Measurements from ENCODE around the gene PMVK. TPM values are rescaled to one million over a fixed set of nuclear protein-coding genes. Genes with fewer than 3 reads are reported as not detected.
A peak's percentile ranks its signal among the peaks of the same experiment; 100 is the strongest.

PMVK gene
- total RNA-seq, 3 donors from 2014 or later (not counting 1 experiment from before 2014, with no cell fraction given), result 9.0 to 12.1 (median 11.0) TPM

DNA sequence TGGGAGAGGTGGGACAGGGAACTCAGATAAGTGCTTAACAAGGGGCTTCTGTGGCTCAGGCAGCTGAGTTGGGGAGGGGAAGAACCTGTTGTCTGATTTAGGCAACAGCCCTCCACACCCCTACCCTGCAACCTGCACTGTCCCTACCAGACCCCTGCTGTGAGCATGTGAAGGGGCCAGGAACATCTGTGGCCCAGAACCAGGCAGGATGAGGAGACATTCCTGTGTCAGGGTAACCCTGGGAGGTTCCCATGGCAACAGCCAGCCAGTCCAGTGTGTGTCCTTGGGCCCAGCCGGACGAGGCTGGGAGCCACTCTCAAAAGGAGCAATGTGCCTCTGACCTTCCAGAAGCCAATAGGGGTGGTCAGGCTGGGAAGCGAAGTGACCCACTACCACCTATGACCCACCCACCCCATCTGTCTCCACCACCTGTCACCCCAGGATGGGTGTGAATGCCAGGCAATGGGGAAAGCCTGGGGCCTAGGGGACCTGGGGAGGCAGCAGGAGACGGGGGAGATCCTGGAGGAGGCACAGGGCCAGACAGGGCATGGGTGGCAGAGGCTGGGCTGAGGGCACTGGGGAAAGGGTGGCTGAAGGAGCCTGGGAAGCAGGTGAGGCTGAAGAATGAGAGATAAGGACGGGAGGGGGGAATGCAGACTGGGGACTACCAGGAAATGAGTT lies 5.0 kb upstream of the PMVK start:
- ATAC-seq (no peak), DNase-seq (peak in 1 of 2 donors; percentile 33)
- Mint-ChIP-seq H3K36me3 (no peaks in the 10 kb centered on the region), H3K4me1 (peaks cover 20 to 50% of the 10 kb centered on the region in 2 donors), H3K27ac (peak overlapping the region in 1 of 2 donors; percentile 22), H3K4me3 (no peak overlapping the region), H3K9me3 (no peaks in the 10 kb centered on the region), H3K27me3 (ENCODE audit: low read depth in 2 of 2) (no peaks in the 10 kb centered on the region)
- Histone ChIP-seq H3K4me3 (ENCODE audit: low read length) (no peak overlapping the region), H3K27ac (ENCODE audit: low read length) (peak overlapping the region; percentile 69), H3K27me3 (ENCODE audit: control insufficient read depth, insufficient read depth, low read length) (no peaks in the 10 kb centered on the region), H3K4me1 (ENCODE audit: control insufficient read depth, insufficient read depth, low read length) (peaks cover 60% of the 10 kb centered on the region), H3K9me3 (ENCODE audit: control insufficient read depth, insufficient read depth, low read length) (no peaks in the 10 kb centered on the region), H3K36me3 (ENCODE audit: control insufficient read depth, insufficient read depth, low read length) (peaks cover 20% of the 10 kb centered on the region)
- intact Hi-C loops (cut with micrococcal nuclease), result no loop called here
- 92% methylated on average over 5 of the region's 5 CpGs for WGBS (ENCODE audit: insufficient coverage)
- TF ChIP-seq, protein P1, sequence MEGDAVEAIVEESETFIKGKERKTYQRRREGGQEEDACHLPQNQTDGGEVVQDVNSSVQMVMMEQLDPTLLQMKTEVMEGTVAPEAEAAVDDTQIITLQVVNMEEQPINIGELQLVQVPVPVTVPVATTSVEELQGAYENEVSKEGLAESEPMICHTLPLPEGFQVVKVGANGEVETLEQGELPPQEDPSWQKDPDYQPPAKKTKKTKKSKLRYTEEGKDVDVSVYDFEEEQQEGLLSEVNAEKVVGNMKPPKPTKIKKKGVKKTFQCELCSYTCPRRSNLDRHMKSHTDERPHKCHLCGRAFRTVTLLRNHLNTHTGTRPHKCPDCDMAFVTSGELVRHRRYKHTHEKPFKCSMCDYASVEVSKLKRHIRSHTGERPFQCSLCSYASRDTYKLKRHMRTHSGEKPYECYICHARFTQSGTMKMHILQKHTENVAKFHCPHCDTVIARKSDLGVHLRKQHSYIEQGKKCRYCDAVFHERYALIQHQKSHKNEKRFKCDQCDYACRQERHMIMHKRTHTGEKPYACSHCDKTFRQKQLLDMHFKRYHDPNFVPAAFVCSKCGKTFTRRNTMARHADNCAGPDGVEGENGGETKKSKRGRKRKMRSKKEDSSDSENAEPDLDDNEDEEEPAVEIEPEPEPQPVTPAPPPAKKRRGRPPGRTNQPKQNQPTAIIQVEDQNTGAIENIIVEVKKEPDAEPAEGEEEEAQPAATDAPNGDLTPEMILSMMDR (IDR thresholded peaks at IDR 0.05), result no peak

DNA sequence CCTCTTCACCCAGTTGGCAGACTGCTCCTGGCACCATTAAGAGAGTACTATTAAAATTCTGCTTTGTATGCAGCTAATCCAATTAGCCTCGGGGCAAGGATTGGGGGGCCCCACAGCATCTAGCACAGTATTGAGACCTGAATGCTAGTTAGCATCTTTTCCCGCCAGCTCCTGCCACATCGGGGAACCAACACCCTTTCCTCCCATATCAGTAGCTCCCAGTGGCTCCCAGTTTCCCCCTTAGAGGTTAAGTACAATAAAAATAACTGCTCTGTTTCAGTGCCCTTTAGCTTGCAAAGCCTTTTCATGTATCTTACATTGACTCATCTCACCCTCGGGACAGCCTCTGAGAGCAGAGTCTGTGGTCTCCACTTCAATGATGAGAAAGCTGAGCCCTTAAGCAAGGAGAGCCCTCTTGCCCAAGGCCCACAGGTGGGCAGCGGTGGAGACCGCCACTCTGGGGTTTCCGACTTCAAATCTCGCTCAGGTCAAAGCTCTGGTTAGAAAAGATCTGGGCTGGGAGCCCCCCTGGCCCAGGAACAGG lies 4.2 kb upstream of the PMVK start:
- no peaks in the 10 kb centered on the region for H3K9me3 ChIP-seq (ENCODE audit: control insufficient read depth, insufficient read depth, low read length)
- TF ChIP-seq, protein P1 (IDR thresholded peaks at IDR 0.05), result no peak
- H3K4me3 Mint-ChIP-seq, result peak overlapping the region; percentile 21
- H3K27ac Mint-ChIP-seq, result peak overlapping the region; percentile 9 to 30
- H3K4me1 Mint-ChIP-seq, result peaks cover 19 to 49% of the 10 kb centered on the region in 2 donors
- intact Hi-C loops (cut with micrococcal nuclease), result no loop called here
- H3K27ac ChIP-seq (ENCODE audit: low read length), result no peak overlapping the region
- H3K4me3 ChIP-seq (ENCODE audit: low read length), result no peak overlapping the region
- no peaks in the 10 kb centered on the region for H3K27me3 ChIP-seq (ENCODE audit: control insufficient read depth, insufficient read depth, low read length)
- DNase-seq (peak in 1 of 2 donors; percentile 36), ATAC-seq (no peak)
- H3K4me1 ChIP-seq (ENCODE audit: control insufficient read depth, insufficient read depth, low read length), result peaks cover 67% of the 10 kb centered on the region
- no peaks in the 10 kb centered on the region for H3K27me3 Mint-ChIP-seq (ENCODE audit: low read depth in 2 of 2)
- WGBS (ENCODE audit: insufficient coverage), result 65% methylated on average over 8 of the region's 8 CpGs
- H3K9me3 Mint-ChIP-seq, result no peaks in the 10 kb centered on the region
- peaks cover 13% of the 10 kb centered on the region for H3K36me3 ChIP-seq (ENCODE audit: control insufficient read depth, insufficient read depth, low read length)
- no peaks in the 10 kb centered on the region for H3K36me3 Mint-ChIP-seq

DNA sequence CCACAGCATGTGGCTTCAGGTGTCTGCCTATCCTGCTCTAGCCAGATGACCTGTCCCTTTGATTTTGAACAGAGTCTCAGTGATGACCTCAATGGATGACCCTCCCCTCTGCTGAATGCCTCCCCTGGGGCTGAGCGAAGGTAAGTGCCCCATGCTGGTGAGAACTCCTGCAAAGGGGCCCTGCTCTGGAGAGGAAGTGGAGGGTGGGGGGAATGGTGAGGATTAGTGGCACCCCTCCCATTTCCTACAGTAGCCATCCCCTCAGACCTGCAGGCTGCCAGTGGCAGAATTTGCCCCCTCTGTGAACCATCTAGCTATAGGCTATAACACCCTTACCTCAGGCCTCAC lies 3.7 kb upstream of the PMVK start:
- Mint-ChIP-seq H3K36me3 (no peaks in the 10 kb centered on the region), H3K27ac (peak overlapping the region; percentile 9 to 30), H3K4me1 (peaks cover 19 to 49% of the 10 kb centered on the region in 2 donors), H3K9me3 (no peaks in the 10 kb centered on the region), H3K27me3 (ENCODE audit: low read depth in 2 of 2) (no peaks in the 10 kb centered on the region), H3K4me3 (peak overlapping the region; percentile 21)
- H3K4me3 ChIP-seq (ENCODE audit: low read length), result no peak overlapping the region
- H3K27ac ChIP-seq (ENCODE audit: low read length), result no peak overlapping the region
- WGBS (ENCODE audit: insufficient coverage), result no CpG with 5 or more reads among the region's 1 CpG
- ATAC-seq, result no peak
- DNase-seq, result peak in 1 of 2 donors; percentile 26
- TF ChIP-seq, protein P1 (IDR thresholded peaks at IDR 0.05), result no peak
- H3K4me1 ChIP-seq (ENCODE audit: control insufficient read depth, insufficient read depth, low read length), result peaks cover 69% of the 10 kb centered on the region
- peaks cover 8% of the 10 kb centered on the region for H3K36me3 ChIP-seq (ENCODE audit: control insufficient read depth, insufficient read depth, low read length)
- intact Hi-C loops (cut with micrococcal nuclease), result no loop called here
- H3K9me3 ChIP-seq (ENCODE audit: control insufficient read depth, insufficient read depth, low read length), result no peaks in the 10 kb centered on the region
- no peaks in the 10 kb centered on the region for H3K27me3 ChIP-seq (ENCODE audit: control insufficient read depth, insufficient read depth, low read length)

Data from natural killer cell (primary cell).